ENCODE measurements around the gene YPEL2. TPM values are rescaled to one million over a fixed set of nuclear protein-coding genes. Genes with fewer than 3 reads are reported as not detected.

Gene YPEL2
- total and polyA plus RNA-seq, 2 of the 13 experiments (the other 11 are each of a cell fraction or from before 2014, with no cell fraction given) = 8.5 to 21.1 TPM

DNA sequence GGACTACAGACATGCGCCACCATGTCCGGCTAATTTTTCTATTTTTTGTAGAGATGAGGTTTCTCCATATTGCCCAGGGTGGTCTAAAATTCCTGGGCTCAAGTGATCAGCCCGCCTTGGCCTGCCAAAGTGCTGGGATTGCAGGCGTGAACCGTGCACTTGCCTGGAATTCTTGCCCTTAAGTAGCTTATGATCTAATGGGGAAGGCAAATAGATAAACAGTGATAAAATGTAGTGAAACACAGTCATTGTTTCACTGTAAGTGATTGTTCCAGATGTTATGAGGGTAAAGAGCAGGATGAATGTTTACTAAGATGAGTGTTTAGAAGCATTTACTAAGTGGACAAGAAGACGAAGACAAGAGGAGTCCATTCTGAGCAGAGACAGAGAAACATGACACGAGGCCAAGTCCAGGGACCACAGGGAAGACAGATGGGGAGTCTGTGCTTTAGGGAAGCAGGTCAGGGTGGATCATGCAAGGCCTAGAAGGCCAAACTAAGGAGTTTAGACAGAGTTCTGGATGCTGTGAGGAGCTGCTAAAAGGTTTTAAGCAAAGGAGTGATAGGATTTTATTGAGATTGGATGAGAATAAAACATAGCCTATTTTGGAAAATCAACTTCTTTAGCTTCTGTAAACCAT is 36.9 kb downstream of the YPEL2 start (continued):
- TF ChIP-seq E2F5 (CRISPR knock-in tag; conservative IDR thresholded peaks at IDR 0.05) (no peak), MYPOP (CRISPR knock-in tag; IDR thresholded peaks at IDR 0.05) (no peak), ZBTB8A (CRISPR knock-in tag; IDR thresholded peaks at IDR 0.05; ENCODE audit: borderline replicate concordance, low read depth) (no peak), KLF11 (CRISPR knock-in tag; IDR thresholded peaks at IDR 0.05) (no peak), ZNF607 (CRISPR knock-in tag; IDR thresholded peaks at IDR 0.05; ENCODE audit: borderline replicate concordance) (0 out of 2 replicates have a peak, but pooled peaks have one; percentile 39), ZNF362 (CRISPR knock-in tag; IDR thresholded peaks at IDR 0.05; ENCODE audit: borderline replicate concordance) (no peak), ERF (CRISPR knock-in tag; IDR thresholded peaks at IDR 0.05) (0 out of 2 replicates have a peak, but pooled peaks have one; percentile 17), ZMYM3 (CRISPR knock-in tag; IDR thresholded peaks at IDR 0.05) (0 out of 2 replicates have a peak, but pooled peaks have one; percentile 25), YEATS2 (CRISPR knock-in tag; IDR thresholded peaks at IDR 0.05; ENCODE audit: borderline replicate concordance) (0 out of 2 replicates have a peak, but pooled peaks have one; percentile 19), FOXP1 (IDR thresholded peaks at IDR 0.05) (peak; percentile 68; the same call in 1 of the 2 replicates), FOXP1 (CRISPR knock-in tag; IDR thresholded peaks at IDR 0.05) (peak; percentile 97), ZFP91 (CRISPR knock-in tag; IDR thresholded peaks at IDR 0.05; ENCODE audit: borderline replicate concordance) (0 out of 2 replicates have a peak, but pooled peaks have one; percentile 18), BHLHE40 (IDR thresholded peaks at IDR 0.05; ENCODE audit: low read length) (peak; percentile 50; the same call in 1 of the 2 replicates), U2AF1 (optimal IDR thresholded peaks at IDR 0.05; ENCODE audit: low read depth, low read length) (no peak), CEBPG (CRISPR knock-in tag; IDR thresholded peaks at IDR 0.05) (peak; percentile 25; the same call in 1 of the 2 replicates), FUBP1 (CRISPR knock-in tag; IDR thresholded peaks at IDR 0.05; ENCODE audit: borderline replicate concordance) (0 out of 2 replicates have a peak, but pooled peaks have one; percentile 24), ZNF572 (CRISPR knock-in tag; IDR thresholded peaks at IDR 0.05) (no peak), ZNF781 (CRISPR knock-in tag; IDR thresholded peaks at IDR 0.05; ENCODE audit: borderline replicate concordance, not compliant biosample characterization) (no peak), CREB1 (IDR thresholded peaks at IDR 0.05) (no peak), CREB1 (CRISPR knock-in tag; IDR thresholded peaks at IDR 0.05) (no peak)
- TF ChIP-seq, protein P1, sequence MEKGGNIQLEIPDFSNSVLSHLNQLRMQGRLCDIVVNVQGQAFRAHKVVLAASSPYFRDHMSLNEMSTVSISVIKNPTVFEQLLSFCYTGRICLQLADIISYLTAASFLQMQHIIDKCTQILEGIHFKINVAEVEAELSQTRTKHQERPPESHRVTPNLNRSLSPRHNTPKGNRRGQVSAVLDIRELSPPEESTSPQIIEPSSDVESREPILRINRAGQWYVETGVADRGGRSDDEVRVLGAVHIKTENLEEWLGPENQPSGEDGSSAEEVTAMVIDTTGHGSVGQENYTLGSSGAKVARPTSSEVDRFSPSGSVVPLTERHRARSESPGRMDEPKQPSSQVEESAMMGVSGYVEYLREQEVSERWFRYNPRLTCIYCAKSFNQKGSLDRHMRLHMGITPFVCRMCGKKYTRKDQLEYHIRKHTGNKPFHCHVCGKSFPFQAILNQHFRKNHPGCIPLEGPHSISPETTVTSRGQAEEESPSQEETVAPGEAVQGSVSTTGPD (CRISPR knock-in tag; IDR thresholded peaks at IDR 0.05) = no peak
